Measurements from ENCODE around the gene ADGRV1.

The ADGRV1 gene

DNA sequence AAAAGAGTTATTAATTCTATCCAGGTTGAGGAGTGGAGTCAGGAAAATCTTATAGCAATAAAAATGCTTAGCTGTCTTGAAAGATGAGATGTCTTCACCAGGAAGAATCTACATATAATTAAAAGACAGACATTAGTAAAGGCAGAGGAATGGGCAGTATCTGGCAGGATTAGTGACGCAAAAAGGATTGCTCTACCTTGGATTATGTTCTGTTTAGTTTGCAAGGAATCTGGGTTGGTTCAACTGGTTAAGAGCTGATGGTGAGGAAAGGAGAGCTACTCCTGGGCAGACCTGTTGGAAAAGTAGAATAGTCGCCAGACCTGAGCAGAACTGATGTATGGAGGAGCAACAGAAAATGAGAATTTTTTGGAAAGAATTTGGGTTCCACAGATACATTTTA, 318.5 kb downstream of the ADGRV1 start:
- no peak for DNase-seq

DNA sequence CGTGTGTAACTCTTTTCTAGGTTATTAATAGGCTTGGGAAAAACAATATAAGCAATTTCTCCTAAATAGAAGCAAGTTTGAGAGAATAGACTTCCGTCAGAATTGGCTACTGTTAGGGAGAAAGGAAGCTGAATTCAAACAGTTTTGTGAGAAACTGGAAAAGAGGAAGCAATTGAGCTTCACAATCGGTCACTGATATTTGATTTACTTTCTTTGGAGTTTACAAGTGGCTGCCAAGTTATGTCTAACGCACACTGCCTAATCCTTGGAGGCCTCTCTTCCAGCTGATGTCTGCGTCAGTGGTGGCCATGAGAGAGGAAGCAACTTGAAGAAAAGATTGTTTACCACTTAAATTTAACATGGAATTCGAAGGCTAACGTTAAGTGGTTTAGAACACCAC, 319.5 kb downstream of the ADGRV1 start:
- no peak for DNase-seq

DNA sequence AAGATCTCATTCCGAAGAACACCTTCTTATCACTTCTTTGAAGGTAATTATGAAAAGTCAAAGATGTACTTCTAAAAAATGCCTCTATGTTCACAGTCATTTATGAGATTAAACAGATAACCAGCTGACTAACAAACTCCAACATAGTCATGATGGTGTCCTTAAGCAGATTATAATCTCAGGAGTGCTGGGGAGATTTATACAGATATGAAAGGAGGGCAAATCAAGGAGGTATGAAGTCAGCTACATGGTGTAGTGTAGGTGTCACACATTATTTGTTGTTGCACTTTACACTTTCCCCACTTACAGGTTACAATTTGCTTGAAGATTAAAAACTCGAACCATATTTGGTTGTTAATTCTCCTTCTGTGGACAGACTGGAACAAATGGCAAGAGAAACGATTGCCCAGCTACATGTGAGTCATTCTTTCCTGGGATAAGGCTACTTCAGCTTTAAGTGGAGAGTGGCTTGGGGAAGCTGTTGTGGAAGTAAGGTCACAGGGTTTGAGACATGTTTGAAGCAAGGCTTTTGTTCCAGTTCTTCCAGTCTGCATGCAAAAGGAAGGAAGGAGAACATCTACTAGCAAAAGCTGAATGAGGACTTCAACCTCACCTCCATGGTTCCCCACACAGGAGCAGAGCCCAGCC, 320.1 kb downstream of the ADGRV1 start:
- no peak for DNase-seq

DNA sequence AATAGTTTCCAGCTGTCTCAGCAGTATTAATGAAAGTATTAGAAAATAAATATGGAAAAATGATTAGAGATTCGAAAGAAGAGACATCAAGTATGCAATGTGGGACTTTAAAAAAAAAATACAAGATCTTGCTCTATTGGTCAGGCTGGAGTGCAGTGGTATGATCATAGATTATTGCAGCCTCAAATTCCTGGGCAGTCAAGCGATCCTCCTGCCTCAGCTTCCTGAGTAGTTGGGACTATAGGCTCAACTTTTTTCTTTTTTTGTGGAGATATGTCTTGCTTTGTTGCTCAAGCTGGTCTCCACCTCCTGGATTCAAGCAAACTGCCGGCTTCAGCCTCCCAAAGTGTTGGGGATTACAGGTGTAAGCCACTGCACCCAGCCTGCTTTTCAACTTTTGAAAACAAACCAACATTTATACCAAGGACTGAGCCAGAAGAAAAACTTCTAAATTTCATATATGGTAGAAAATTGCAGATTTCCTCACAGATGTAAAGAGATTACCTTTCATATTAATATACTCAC, 323.1 kb downstream of the ADGRV1 start:
- DNase-seq: no peak

GRCh38 chr5:90882448-90882847, 323.9 kb downstream of the ADGRV1 start:
- no peak for DNase-seq

DNA sequence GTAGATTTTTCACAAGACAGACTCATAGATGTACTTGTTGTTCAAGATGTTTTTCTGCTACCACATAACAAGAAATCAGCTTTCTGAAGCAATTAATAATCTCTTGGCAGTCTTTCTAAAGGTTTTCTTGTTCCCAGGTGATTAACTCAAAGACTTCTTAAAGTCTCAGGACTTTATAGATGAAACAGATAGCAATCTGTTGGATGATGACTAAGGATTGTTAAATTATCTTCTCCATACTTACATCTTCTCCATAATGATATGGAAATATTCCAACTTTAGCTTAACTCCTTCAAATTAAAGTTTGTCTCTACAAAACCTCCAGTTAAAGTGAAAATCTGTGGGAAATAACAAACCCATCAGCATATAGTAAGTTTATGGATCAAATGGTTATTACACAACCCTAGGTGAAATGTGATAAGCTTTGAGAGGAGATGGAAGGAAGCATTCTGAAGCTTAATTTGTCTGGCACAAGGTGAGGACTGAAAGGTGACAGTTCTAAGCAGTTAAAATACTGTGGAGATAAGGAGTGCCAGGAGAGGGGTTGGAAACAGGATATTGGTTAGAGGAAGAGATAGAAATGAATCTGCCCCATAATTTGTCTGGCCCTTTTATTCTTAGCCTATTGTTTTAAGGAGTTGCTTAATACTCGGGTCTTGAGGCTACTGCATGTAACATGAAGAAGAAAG, 326.7 kb downstream of the ADGRV1 start:
- DNase-seq: no peak

GRCh38 chr5:90886381-90886780, 327.8 kb downstream of the ADGRV1 start:
- no peak for DNase-seq

DNA sequence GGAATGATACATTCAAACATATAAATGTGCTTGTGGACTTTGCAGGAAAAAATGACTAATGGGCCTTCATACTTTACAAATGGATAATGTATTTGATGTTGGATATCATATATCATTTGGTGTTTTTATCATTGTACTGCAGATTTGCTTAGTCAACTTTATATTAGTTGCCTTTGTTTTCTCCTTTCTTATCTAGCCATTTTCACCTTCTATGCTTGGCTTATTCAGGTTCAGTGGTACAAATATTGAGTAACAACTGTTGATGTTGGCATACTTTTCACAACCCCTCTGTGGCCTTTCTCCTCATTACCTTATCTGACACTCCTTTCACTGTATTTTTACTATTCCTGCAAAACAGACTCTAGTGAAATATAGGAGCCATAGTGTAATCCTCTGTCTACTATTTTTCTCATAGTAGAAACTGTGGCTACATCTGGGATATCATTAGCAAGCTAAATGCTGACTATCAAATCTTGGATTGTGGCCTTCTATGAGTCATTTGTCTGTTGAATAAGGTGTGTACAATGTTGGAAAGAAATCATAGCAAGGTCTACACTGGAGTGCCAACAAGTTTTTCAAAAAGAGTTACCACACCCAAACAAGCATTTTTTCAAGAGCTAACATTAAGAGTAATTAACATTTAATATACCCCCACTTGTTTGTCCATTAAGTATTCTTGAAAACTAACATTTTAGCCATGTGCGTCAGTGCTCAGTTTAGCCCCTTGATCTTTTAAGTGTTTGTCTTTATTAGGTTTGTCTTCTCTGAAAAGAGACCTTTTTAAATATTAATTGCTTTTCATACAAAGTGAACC, 330.1 kb downstream of the ADGRV1 start:
- DNase-seq: no peak

DNA sequence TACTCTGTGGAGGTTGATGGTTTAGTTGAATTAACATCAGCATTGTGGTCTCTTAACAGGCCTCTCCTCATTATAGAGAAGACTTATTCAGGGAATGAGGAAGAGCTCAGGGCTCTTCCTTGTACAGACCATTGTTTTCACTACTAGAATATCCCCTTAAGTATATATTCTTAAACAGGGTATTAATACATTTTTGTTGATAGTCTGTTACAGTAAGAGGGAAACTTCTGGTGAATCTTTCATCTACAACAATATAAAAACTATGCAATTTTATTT, 330.7 kb downstream of the ADGRV1 start:
- DNase-seq: no peak

DNA sequence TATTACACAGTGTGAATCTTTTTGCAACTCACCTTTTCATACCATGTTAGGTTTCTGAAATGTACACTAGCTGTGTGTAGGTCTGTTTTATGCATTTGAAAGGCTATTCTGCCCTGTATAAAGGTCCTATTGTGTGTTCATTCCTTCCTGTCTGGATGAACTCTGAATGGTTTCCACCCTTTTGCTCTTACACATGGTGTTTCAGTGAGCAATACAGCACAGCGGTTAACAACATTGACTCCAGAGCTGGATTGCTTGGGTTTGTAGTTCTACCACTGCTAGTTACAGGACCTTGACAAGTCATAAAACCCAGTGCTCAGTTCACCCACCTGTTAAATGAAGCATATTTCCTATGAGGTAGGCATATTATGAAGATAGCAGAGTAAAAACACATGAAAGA, 331.6 kb downstream of the ADGRV1 start:
- DNase-seq: no peak

DNA sequence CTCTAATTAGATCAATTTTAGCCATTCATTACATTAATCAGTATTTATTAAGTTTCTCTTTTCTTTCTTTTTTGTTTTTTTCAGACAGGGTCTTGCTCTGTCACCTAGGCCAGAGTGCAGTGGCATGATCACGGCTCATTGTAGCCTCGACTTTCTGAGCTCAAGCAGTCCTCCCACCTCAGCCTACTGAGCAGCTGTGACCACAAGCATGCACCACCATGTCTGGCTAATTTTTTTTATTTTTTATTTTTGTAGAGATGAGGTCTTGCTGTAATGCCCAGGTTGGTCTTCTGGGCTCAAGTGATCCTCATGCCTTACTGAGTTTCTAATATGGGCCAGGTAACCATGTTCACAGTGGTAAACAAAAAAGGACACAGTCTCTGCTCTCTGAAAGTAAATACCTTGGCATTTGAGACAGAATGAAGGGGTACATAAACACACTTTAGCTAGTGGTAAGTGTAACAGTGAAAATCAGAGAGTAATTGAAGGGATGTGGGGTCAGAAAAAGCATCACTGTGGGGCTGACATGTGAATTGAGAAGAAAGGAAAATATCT, 336.3 kb downstream of the ADGRV1 start:
- DNase-seq: no peak

DNA sequence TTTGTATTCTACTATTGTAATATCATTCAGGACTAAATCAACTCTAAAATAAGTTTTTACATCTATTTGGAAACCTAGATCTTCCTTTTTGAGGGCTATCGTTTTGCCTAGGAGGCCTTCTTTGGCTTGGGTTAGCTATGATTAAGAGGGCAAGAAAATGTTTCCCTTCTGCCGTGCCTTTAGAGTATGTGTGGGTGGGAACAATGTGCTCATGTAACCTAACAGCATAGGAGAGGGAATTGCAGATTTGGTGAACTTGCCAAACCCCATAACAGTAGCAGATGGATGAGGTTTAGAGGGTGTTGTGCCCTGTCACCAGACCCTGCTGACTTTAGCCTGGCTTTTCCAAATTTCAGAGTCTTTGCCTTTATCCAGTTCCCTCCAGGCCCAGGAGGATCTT, 339.0 kb downstream of the ADGRV1 start:
- no peak for DNase-seq

- no peak for DNase-seq
Measured at GRCh38 chr5:90898326-90899013, 339.9 kb downstream of the ADGRV1 start.

DNA sequence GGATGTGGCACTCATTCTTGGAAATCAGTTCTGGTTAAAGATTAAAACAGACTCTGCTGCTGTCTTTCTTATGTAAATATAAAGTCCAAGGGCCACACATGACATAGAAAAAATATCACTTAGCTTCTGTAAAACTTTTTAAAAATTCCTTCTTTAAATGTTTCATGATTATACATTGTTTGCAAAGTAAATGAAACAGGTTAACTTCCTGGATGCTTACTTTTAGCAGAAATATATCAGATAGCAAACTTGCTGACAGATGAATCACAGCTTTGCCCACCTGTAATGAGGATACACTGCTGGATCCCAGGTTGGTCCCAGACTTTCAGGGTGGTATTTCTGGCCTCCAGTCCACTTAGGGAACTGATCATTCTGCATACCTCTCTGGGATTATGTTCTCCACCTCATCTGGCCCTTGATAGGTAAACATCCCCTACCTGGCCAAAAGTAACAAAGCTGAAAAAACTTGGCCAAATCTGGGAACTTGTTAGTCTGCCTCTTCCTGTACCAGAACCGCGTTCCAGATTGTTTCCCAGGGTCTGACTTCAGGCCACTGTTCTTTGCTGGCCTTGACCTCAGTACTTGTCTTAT, 340.5 kb downstream of the ADGRV1 start:
- DNase-seq: no peak

DNA sequence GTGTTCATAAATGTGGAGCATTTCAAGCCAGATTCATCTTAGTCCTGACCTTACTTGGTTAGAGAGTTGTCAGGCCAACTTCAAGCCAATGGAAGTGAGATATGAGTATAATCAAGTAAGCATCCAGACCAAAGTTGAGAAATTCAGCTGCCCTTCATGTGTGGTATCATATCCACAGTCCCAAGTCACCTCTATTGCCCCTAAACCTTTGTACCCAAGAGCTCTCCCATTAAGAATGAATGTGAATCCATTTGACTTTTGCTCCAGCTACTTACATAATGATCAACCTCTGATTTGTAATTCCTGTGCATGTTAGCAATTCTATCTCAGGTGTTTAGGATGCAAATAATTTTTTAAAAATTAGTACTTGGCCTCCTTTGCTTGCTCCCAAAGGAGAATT, 342.7 kb downstream of the ADGRV1 start:
- no peak for DNase-seq

DNA sequence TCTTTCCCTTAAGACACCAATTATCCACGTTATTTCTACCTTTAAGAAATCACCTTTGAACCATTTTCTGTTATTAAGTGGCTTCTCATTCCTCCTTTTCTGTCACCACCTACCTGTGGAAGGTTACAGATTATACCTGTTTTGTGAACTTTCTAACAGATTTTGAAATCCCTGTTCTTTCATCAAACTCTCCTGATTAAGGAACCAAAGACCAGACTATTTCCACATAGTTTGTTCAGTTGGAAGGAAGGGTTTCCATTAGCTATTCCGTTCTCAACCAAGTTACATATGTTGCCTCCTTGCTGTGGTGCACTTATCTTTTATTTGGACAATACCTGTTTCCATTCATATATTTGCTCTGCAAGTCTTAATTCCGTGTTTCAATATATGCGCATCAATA, 343.6 kb downstream of the ADGRV1 start:
- DNase-seq: no peak

DNA sequence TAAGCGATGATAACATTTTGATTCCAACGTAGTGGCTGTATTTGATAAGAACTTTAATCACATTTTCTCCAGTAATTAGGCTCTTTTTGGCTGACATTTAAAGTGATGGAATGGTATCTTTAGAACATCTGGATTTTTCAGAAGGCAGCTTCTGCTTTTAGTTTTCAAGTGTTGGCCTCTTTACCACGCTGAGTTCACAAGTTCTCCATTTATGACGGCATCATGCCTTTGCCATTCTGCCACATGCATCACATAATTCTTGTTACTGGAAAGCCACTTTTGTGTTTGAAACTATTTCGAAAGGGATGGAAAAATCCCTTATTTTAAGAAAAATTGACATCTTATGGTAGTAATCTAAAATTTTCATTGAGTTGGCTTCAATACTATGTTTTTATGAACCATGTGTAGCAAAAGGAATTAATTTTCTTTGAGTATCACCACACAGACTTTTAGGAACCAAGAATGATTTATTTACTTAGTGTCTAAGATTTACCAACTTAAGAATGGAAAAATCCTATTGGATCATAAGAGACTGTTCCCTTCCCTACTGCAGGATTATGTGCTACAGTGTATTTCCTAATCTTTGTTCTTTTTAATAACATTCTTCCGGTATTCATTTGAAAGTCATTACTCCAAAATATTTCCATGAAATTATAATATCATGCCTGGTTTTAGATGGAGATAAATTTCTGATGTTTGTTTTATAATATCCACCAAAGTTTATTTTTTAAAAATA, 344.2 kb downstream of the ADGRV1 start:
- no peak for DNase-seq

- no peak for DNase-seq
Measured at GRCh38 chr5:90909101-90909503, 350.5 kb downstream of the ADGRV1 start.

- DNase-seq: no peak
Measured at GRCh38 chr5:90909940-90910339, 351.3 kb downstream of the ADGRV1 start.

DNA sequence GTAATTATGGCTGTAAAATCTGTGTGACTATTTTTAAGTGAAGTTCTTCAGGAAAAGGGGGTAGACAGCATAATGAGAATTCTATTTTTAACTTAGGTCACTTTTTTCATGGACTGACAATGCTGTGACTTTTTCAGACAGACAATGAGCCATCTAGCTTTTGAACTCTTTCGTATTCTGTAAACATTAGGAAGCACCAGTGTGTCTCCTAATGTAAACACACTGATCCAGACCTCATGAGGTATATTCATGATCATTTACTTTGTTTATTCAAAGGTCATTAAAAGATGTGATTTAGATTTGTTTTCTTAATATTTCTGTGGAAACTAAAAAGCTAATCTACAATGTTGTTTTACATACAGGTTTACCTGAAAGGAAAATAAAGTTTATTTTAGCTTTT, 352.6 kb downstream of the ADGRV1 start:
- no peak for DNase-seq

DNA sequence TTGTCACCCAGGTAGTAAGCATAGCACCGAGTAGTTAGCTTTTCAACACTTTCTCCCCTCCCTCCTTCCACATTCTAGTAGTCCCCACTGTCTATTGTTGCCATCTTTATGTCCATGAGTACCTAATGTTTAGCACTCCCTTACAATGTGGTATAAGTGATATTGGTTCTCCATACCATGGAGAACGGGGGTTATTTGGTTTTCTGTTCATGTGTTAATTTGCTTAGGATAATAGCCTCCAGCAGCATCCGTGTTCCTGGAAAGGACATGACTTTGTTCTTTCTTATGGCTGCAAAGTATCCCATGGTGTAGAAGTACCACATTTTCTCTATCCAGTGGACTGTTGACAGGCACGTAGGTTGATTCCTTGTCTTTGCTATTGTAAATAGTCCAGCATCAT, 353.9 kb downstream of the ADGRV1 start:
- no peak for DNase-seq

- DNase-seq: no peak
Measured at GRCh38 chr5:90915393-90915792, 356.8 kb downstream of the ADGRV1 start.

All from CD4-positive, alpha-beta T cell treated with Interleukin-15 for 1 hour (primary cell).